H1 (cell line): ENCODE measurements around the gene ALOX12. TPM values are rescaled to one million over a fixed set of nuclear protein-coding genes. Genes with fewer than 3 reads are reported as not detected.

Experiments
- CTCF ChIA-PET: fragments of 300-600 bp; sonication (Branson Sonifier 250); formaldehyde crosslinking; loops from one replicate; lab custom pipeline; 2021; ENCODE audit not compliant: partially characterized antibody; lab: Charles Lee
- POLR2A ChIA-PET: fragments of 300-600 bp; sonication (Branson Sonifier 250); formaldehyde crosslinking; loops from one replicate; lab custom pipeline; 2021; ENCODE audit warnings: inconsistent platforms; ENCODE audit not compliant: partially characterized antibody; lab: Charles Lee
- DNase-seq, 2 experiments: peaks; one replicate each; pipeline versions ENCODE4 v3.0.0 to v3.0.0-alpha.2; 2010 to 2022; ENCODE audit warnings: low spot score in 2 of 2, low read depth in 1 of 2, mixed read lengths in 1 of 2
- FAIRE-seq: peaks from 2 replicates; lab custom pipeline; 2011; peaks lifted over from hg19 to GRCh38; lab: Jason Lieb, UNC
- H2AFZ ChIP-seq: 2 replicates; pipeline ENCODE4 v1.8.1; 2012; ENCODE audit warnings: low read length, inconsistent platforms
- H2AK5ac ChIP-seq: 2 replicates; pipeline ENCODE4 v1.6.1; 2013; ENCODE audit warnings: low read depth, low read length
- H2BK120ac ChIP-seq: replicated peaks from 2 replicates; pipeline ENCODE3; 2013; ENCODE audit warnings: low read depth, low read length, inconsistent platforms
- H2BK12ac ChIP-seq: 2 replicates; pipeline ENCODE4 v1.6.1; 2013; ENCODE audit warnings: low read depth, low read length
- H2BK15ac ChIP-seq: 2 replicates; pipeline ENCODE4 v1.6.1; 2013; ENCODE audit warnings: low read length
- H2BK20ac ChIP-seq: 2 replicates; pipeline ENCODE4 v1.6.1; 2013; ENCODE audit warnings: low read length
- H2BK5ac ChIP-seq: 2 replicates; pipeline ENCODE4 v1.6.1; 2013; ENCODE audit warnings: low read depth, low read length
- H3K14ac ChIP-seq: 2 replicates; pipeline ENCODE4 v1.6.1; 2013; ENCODE audit warnings: inconsistent platforms; ENCODE audit not compliant: insufficient read length
- H3K18ac ChIP-seq: 2 replicates; pipeline ENCODE4 v1.6.1; 2013; ENCODE audit warnings: low read length; ENCODE audit errors: extremely low read depth
- H3K23ac ChIP-seq: 2 replicates; pipeline ENCODE4 v1.6.1; 2013; ENCODE audit warnings: inconsistent platforms; ENCODE audit not compliant: insufficient read length
- H3K23me2 ChIP-seq: 2 replicates; pipeline ENCODE4 v1.6.1; 2013; ENCODE audit warnings: low read depth, low read length
- H3K27ac ChIP-seq: 2 replicates; pipeline ENCODE4 v1.6.1; 2011; ENCODE audit warnings: low read depth, low read length, inconsistent platforms
- H3K27me3 ChIP-seq, 4 experiments: replicated peaks in 1 of 4; 1 replicate in 1 of 4; 2 replicates in 3 of 4; pipeline versions ENCODE4 v1.6.1 to v1.8.1; 2011 to 2013; ENCODE audit warnings: low read length in 3 of 4, mild to moderate bottlenecking in 3 of 4, inconsistent platforms in 2 of 4, mixed read lengths in 2 of 4, moderate library complexity in 1 of 4; ENCODE audit not compliant: control insufficient read depth in 3 of 4, insufficient read depth in 3 of 4; ENCODE audit errors: extremely low read depth in 1 of 4
- H3K36me3 ChIP-seq, 4 experiments: 2 replicates each; pipeline versions ENCODE4 v1.6.1 to v1.8.1; 2011 to 2013; ENCODE audit warnings: mild to moderate bottlenecking in 4 of 4, low read length in 3 of 4, moderate library complexity in 2 of 4, control low read depth in 1 of 4, inconsistent platforms in 1 of 4; ENCODE audit not compliant: insufficient read depth in 4 of 4, control insufficient read depth in 2 of 4
- H3K4ac ChIP-seq: replicated peaks from 2 replicates; pipeline ENCODE3; 2013; ENCODE audit warnings: low read length, low read depth, mixed read lengths, inconsistent platforms; ENCODE audit not compliant: insufficient read length
- H3K4me1 ChIP-seq, 4 experiments: replicated peaks in 1 of 4; 1 replicate in 1 of 4; 2 replicates in 3 of 4; pipeline versions ENCODE4 v1.6.1 to v1.8.1; 2011 to 2013; ENCODE audit warnings: low read length in 3 of 4, inconsistent platforms in 2 of 4, mixed read lengths in 1 of 4; ENCODE audit not compliant: insufficient read depth in 4 of 4, control insufficient read depth in 3 of 4
- H3K4me2 ChIP-seq, 2 experiments: 2 replicates each; pipeline versions ENCODE4 v1.6.1 to v1.8.1; 2011 to 2013; ENCODE audit warnings: low read depth in 2 of 2, low read length in 2 of 2, control low read depth in 1 of 2, inconsistent platforms in 1 of 2, mild to moderate bottlenecking in 1 of 2; ENCODE audit not compliant: insufficient read depth in 1 of 2
- H3K4me3 ChIP-seq, 4 experiments: fragments of 200-600, 300-600 bp in 1 of 4; sonication (generic), shearing (Covaris generic), sonication (Bioruptor Twin) in 1 of 4; 2 replicates each; pipeline versions ENCODE4 v1.5.1 to v1.8.1; 2011 to 2016; ENCODE audit warnings: low read length in 4 of 4, low read depth in 3 of 4, control low read depth in 2 of 4, inconsistent platforms in 2 of 4, mild to moderate bottlenecking in 2 of 4, mixed read lengths in 1 of 4, moderate library complexity in 1 of 4; ENCODE audit not compliant: insufficient read depth in 2 of 4; ENCODE audit errors: extremely low read depth in 1 of 4
- H3K56ac ChIP-seq: replicated peaks from 2 replicates; pipeline ENCODE3; 2013; ENCODE audit warnings: low read depth, mild to moderate bottlenecking, mixed read lengths, low read length, inconsistent platforms; ENCODE audit not compliant: insufficient read length
- H3K79me1 ChIP-seq: 2 replicates; pipeline ENCODE4 v1.6.1; 2013; ENCODE audit warnings: low read depth, low read length, control low read depth
- H3K79me2 ChIP-seq, 2 experiments: 2 replicates each; pipeline versions ENCODE4 v1.6.1 to v1.8.1; 2012 to 2013; ENCODE audit warnings: low read length in 2 of 2, mild to moderate bottlenecking in 2 of 2, inconsistent platforms in 1 of 2; ENCODE audit not compliant: insufficient read depth in 2 of 2, control insufficient read depth in 1 of 2
- H3K9ac ChIP-seq, 4 experiments: replicated peaks in 1 of 4; 1 replicate in 1 of 4; 2 replicates in 3 of 4; pipeline versions ENCODE4 v1.6.1 to v1.8.1; 2011 to 2013; ENCODE audit warnings: low read depth in 3 of 4, low read length in 3 of 4, control low read depth in 2 of 4, mild to moderate bottlenecking in 2 of 4, moderate library complexity in 2 of 4, inconsistent platforms in 1 of 4; ENCODE audit errors: extremely low read depth in 1 of 4
- H3K9me3 ChIP-seq, 2 experiments: 2 replicates each; pipeline versions ENCODE4 v1.6.1 to v1.8.1; 2012 to 2013; ENCODE audit warnings: mild to moderate bottlenecking in 2 of 2, moderate library complexity in 2 of 2, control low read depth in 1 of 2, inconsistent platforms in 1 of 2, low read depth in 1 of 2, low read length in 1 of 2, mixed read lengths in 1 of 2; ENCODE audit not compliant: insufficient read depth in 2 of 2
- H4K20me1 ChIP-seq, 2 experiments: replicated peaks in 1 of 2; 2 replicates each; pipeline versions ENCODE3 to v1.8.1; 2011 to 2013; ENCODE audit warnings: inconsistent platforms in 2 of 2, low read length in 2 of 2, mild to moderate bottlenecking in 1 of 2; ENCODE audit not compliant: insufficient read depth in 2 of 2, control insufficient read depth in 1 of 2
- H4K5ac ChIP-seq: 2 replicates; pipeline ENCODE4 v1.6.1; 2013; ENCODE audit warnings: low read length, low read depth, mixed read lengths, inconsistent platforms; ENCODE audit not compliant: insufficient read length
- H4K8ac ChIP-seq: 2 replicates; pipeline ENCODE4 v1.8.0; 2013; ENCODE audit warnings: mild to moderate bottlenecking, moderate library complexity, low read length, inconsistent platforms; ENCODE audit not compliant: insufficient read depth; ENCODE audit errors: extremely low read depth
- H4K91ac ChIP-seq: replicated peaks from 2 replicates; pipeline ENCODE3; 2013; ENCODE audit warnings: low read length, mixed read lengths, inconsistent platforms; ENCODE audit not compliant: insufficient read length
- SAP30 ChIP-seq: fragments of 300-600 bp; sonication (generic); IDR thresholded peaks from 2 replicates; pipeline ENCODE4 v1.7.1; 2012; ENCODE audit warnings: low read length, moderate library complexity, mild to moderate bottlenecking, inconsistent platforms; ENCODE audit not compliant: insufficient read depth, insufficient replicate concordance
- WGBS, 2 experiments: shearing (Covaris generic) in 1 of 2; methylation state at CpG; one replicate each; pipeline versions ENCODE4 v1.1.6 to v1.1.7; 2013 to 2015; ENCODE audit warnings: low lambda C conversion rate in 2 of 2, mixed read lengths in 2 of 2, inconsistent platforms in 1 of 2, low coverage in 1 of 2, missing lambda C conversion rate in 1 of 2; ENCODE audit not compliant: insufficient replicate concordance in 2 of 2, insufficient coverage in 1 of 2, insufficient read length in 1 of 2; ENCODE audit errors: extremely low coverage in 1 of 2, missing lambda C conversion rate in 1 of 2; 5-methylcytosine and 5-hydroxymethylcytosine counted together
- polyA plus RNA-seq, 7 experiments: library from polyadenylated mRNA; depleted of rRNA in 3 of 7; stranded (reverse) in 5 of 7; unstranded in 2 of 7; fragments of >200 nt in 5 of 7; fragments of 200-250 nt in 2 of 7; gene quantifications; 1 replicate in 5 of 7; 2 replicates in 1 of 7; 4 replicates in 1 of 7; pipeline versions ENCODE4 v1.2.1 to v1.2.3, GENCODE V29; 2011 to 2013; ENCODE audit warnings: missing spikeins in 2 of 7, mixed read lengths in 2 of 7
- total RNA-seq: library from RNA; stranded (reverse); fragmentation: NEBNext Ultra II Directional; extraction: Animal tissue kit (Norgen Biotek cat#: 25700); gene quantifications from 2 replicates; pipeline ENCODE4 v1.2.1, GENCODE V29; 2021

The ALOX12 gene
- total and polyA plus RNA-seq, 2 of the 8 experiments (the other 6 are each of a cell fraction or from before 2014, with no cell fraction given): 1.4 to 2.0 TPM

- FAIRE-seq (no peak), DNase-seq (no peak)
- H4K8ac ChIP-seq: peak overlapping the region; percentile 94
- H4K20me1 ChIP-seq: no peaks in the 10 kb centered on the region
- H3K14ac ChIP-seq: no peak overlapping the region
- no peak overlapping the region for H4K5ac ChIP-seq
- H3K4me1 ChIP-seq: peaks cover 0 to 22% (median 10%) of the 10 kb centered on the region in 4 experiments; a peak in 6 of 7 replicates
- H3K36me3 ChIP-seq: peaks cover 0 to 4% (median 2%) of the 10 kb centered on the region in 4 experiments; a peak in 3 of 8 replicates
- no peak overlapping the region for H3K4me3 ChIP-seq
- ChIA-PET CTCF (interaction anchor here (1.0 to 1.6 kb wide), 3 partner anchors 27 to 219 kb away, joined by 3 to 5 read pairs (median 3); no protein-coding TSS in a partner anchor), POLR2A (interaction anchor here (0.9 to 1.9 kb wide), 2 partner anchors 13 to 159 kb away, joined by 3 to 4 read pairs; partner anchors contain the start of gene ASGR1)
- H3K27ac ChIP-seq: no peak overlapping the region
- peaks cover 0 to 16% (median 12%) of the 10 kb centered on the region in 4 experiments; a peak in 6 of 7 replicates for H3K27me3 ChIP-seq
- H3K9me3 ChIP-seq: no peaks in the 10 kb centered on the region
- H2BK15ac ChIP-seq: no peak overlapping the region
- H3K23me2 ChIP-seq: peaks cover 15% of the 10 kb centered on the region
- no peaks in the 10 kb centered on the region for H3K79me2 ChIP-seq
- no peak overlapping the region for H3K56ac ChIP-seq
- H3K4me2 ChIP-seq: peak overlapping the region; percentile 67 to 73; a peak in 2 of 4 replicates
- H3K18ac ChIP-seq: peak overlapping the region; percentile 15; the same call in 1 of the 2 replicates
- H2BK20ac ChIP-seq: no peak overlapping the region
- no peak overlapping the region for H3K23ac ChIP-seq
- peak overlapping the region in 1 of 4 experiments; percentile 53; a peak in 2 of 7 replicates for H3K9ac ChIP-seq
- H3K79me1 ChIP-seq: no peaks in the 10 kb centered on the region
- no peak overlapping the region for H2BK12ac ChIP-seq
- no peak overlapping the region for H2BK5ac ChIP-seq
- H4K91ac ChIP-seq: no peak overlapping the region
- 0 out of 2 replicates have a peak overlapping the region, but pooled peaks have one; percentile 63 for H2AFZ ChIP-seq
- H2AK5ac ChIP-seq: no peak overlapping the region
- TF ChIP-seq SAP30: no peak
- no peak overlapping the region for H3K4ac ChIP-seq
- H2BK120ac ChIP-seq: no peak overlapping the region
- WGBS, 2 experiments: 61% methylated on average over 6 of the region's 10 CpGs; no CpG with 5 or more reads in 1 of the 2 experiments
These were observed 23.5 kb downstream of the ALOX12 start for GRCh38 chr17:7019367-7019766.
